K562 (cell line): Measurements from ENCODE around the gene RHOV. TPM values are rescaled to one million over a fixed set of nuclear protein-coding genes. Genes with fewer than 3 reads are reported as not detected.

Source experiments
- BHLHE40 ChIP-seq: IDR thresholded peaks from 2 replicates; pipeline ENCODE4 v1.6.1; 2011; ENCODE audit warnings: low read length, improper control_type of control experiment
- CC2D1A ChIP-seq: fragments of 450-650 bp; IDR thresholded peaks from 2 replicates; pipeline ENCODE4 v1.6.1; 2017; ENCODE audit warnings: mild to moderate bottlenecking
- CSDE1 ChIP-seq, 2 experiments: fragments of 450-650 bp; IDR thresholded peaks; 2 replicates each; pipeline ENCODE4 v1.6.1; 2016; ENCODE audit warnings: mild to moderate bottlenecking in 1 of 2
- GATAD2A ChIP-seq: fragments of 450-650 bp; IDR thresholded peaks from 2 replicates; pipeline ENCODE4 v1.6.1; 2017
- KAT2B ChIP-seq: IDR thresholded peaks from one replicate; pipeline ENCODE4 v1.6.1; 2012; ENCODE audit warnings: low read depth, mild to moderate bottlenecking, control low read depth, inconsistent platforms, low read length, moderate library complexity
- NFYB ChIP-seq: IDR thresholded peaks from 2 replicates; pipeline ENCODE4 v1.6.1; 2011; ENCODE audit warnings: mild to moderate bottlenecking, moderate library complexity; ENCODE audit not compliant: insufficient read length; ENCODE audit errors: extremely low read depth
- RB1 ChIP-seq: fragments of 450-650 bp; IDR thresholded peaks from 2 replicates; pipeline ENCODE4 v1.6.1; 2017; ENCODE audit warnings: low read depth, mild to moderate bottlenecking
- SAFB2 ChIP-seq: fragments of 200-400 bp; formaldehyde crosslinking; IDR thresholded peaks from 2 replicates; pipeline ENCODE4 v1.6.1; 2018; ENCODE audit warnings: borderline replicate concordance, low read length, low read depth, moderate library complexity; ENCODE audit not compliant: severe bottlenecking
- ZNF282 ChIP-seq: sonication (generic); formaldehyde crosslinking; IDR thresholded peaks from 2 replicates; pipeline ENCODE4 v1.8.1; 2023; ENCODE audit warnings: missing genetic modification reagents
- ZNF316 ChIP-seq: fragments of 450-650 bp; IDR thresholded peaks from 2 replicates; pipeline ENCODE4 v1.6.1; 2016
- polyA plus RNA-seq, 8 experiments: library from polyadenylated mRNA; depleted of rRNA in 4 of 8; stranded (reverse) in 5 of 8; unstranded in 3 of 8; fragments of >200 nt; fragmentation: Nextera tagmentation in 2 of 8; fragmentation: Illumina TruSeq in 1 of 8; extraction: Ambion mirVana in 2 of 8; extraction: Trizol in 1 of 8; gene quantifications; 2 replicates each; pipeline versions ENCODE4 v1.2.1 to v1.2.3, GENCODE V29; 2011 to 2014; ENCODE audit warnings: inconsistent platforms in 1 of 8, missing spikeins in 1 of 8
- total RNA-seq, 7 experiments: library from RNA; depleted of rRNA in 6 of 7; stranded (reverse); fragments of >200 nt in 6 of 7; fragmentation: Illumina TruSeq in 2 of 7; extraction: Trizol in 2 of 7; gene quantifications; 2 replicates each; pipeline versions ENCODE4 v1.2.1 to v1.2.3, GENCODE V29; 2011 to 2021; ENCODE audit warnings: low replicate concordance in 1 of 7
- TF ChIP-seq, protein P1 (sequence below), 2 experiments: IDR thresholded peaks; 2 replicates each; pipeline ENCODE4 v1.6.1; 2011; ENCODE audit warnings: borderline replicate concordance in 1 of 2, control low read depth in 1 of 2, low read depth in 1 of 2, low read length in 1 of 2, mild to moderate bottlenecking in 1 of 2, mixed read lengths in 1 of 2, moderate library complexity in 1 of 2; ENCODE audit not compliant: insufficient read depth in 1 of 2, insufficient read length in 1 of 2, poor library complexity in 1 of 2, severe bottlenecking in 1 of 2; ENCODE audit errors: extremely low read depth in 1 of 2
- TF ChIP-seq, protein P2 (sequence below): sonication (generic); formaldehyde crosslinking; IDR thresholded peaks from 2 replicates; pipeline ENCODE4 v1.8.0; 2022; ENCODE audit warnings: missing genetic modification reagents, mild to moderate bottlenecking, moderate library complexity, borderline replicate concordance
- TF ChIP-seq, protein P3 (sequence below): fragments of 250-450 bp; sonication (Bioruptor Pico); IDR thresholded peaks from 2 replicates; pipeline ENCODE4 v1.5.0; 2021; ENCODE audit warnings: mild to moderate bottlenecking, borderline replicate concordance
- TF ChIP-seq, protein P4 (sequence below): fragments of 450-650 bp; IDR thresholded peaks from 2 replicates; pipeline ENCODE4 v1.6.1; 2016; ENCODE audit warnings: low read depth

RHOV gene
- total and polyA plus RNA-seq, 9 of the 15 experiments (the other 6 are each of a cell fraction or from before 2014, with no cell fraction given), result 0.08 to 2.0 (median 1.1) TPM

DNA sequence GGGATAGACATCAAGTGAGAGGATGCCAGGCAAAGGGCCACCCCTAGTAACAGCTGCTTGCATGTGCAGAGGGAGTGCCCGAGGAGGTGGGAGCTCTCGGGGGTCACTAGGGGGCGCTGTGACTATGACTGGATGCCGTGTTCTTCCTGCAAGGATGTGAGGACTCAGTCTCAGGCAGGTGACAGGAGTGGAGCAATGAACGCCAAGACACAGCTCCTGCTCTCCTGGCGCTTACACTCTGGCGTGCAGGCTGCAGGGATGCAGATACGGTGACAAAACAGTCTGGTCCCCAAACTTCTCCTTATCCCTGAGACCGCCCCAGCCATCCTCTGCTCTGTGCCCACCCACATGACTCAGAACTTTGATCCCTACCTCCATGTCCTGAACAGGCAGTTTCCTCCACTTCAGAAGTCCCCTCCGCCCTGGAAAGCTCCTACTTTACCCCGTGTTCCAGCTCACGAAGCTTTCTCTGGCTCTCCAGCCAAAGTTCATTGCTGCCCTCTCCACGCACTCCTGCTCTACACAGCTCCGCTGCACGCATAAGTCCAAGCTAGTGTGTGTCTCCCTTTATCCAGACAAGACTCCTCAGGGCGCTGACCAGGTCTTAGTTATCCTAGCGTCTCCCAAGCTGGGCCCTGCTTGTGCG is 14.7 kb downstream of the RHOV start (continued):
- TF ChIP-seq CC2D1A (0 out of 2 replicates have a peak, but pooled peaks have one; percentile 20), CSDE1 (IDR thresholded peaks at IDR 0.05) (no peak), ZNF282 (CRISPR knock-in tag) (0 out of 2 replicates have a peak, but pooled peaks have one; percentile 45), ZNF316 (peak; percentile 54; the same call in 1 of the 2 replicates), GATAD2A (0 out of 2 replicates have a peak, but pooled peaks have one; percentile 40), NFYB (no peak), SAFB2 (no peak), BHLHE40 (peak; percentile 73), KAT2B (no peak), RB1 (peak; percentile 71; the same call in 1 of the 2 replicates)
- TF ChIP-seq, protein P1, sequence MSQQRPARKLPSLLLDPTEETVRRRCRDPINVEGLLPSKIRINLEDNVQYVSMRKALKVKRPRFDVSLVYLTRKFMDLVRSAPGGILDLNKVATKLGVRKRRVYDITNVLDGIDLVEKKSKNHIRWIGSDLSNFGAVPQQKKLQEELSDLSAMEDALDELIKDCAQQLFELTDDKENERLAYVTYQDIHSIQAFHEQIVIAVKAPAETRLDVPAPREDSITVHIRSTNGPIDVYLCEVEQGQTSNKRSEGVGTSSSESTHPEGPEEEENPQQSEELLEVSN (IDR thresholded peaks at IDR 0.05; ENCODE audit: borderline replicate concordance in 1 of 2, extremely low read depth in 1 of 2, insufficient read depth in 1 of 2, insufficient read length in 1 of 2, low read depth in 1 of 2, low read length in 1 of 2, poor library complexity in 1 of 2, severe bottlenecking in 1 of 2), result peak; percentile 17 to 67
- TF ChIP-seq, protein P2, sequence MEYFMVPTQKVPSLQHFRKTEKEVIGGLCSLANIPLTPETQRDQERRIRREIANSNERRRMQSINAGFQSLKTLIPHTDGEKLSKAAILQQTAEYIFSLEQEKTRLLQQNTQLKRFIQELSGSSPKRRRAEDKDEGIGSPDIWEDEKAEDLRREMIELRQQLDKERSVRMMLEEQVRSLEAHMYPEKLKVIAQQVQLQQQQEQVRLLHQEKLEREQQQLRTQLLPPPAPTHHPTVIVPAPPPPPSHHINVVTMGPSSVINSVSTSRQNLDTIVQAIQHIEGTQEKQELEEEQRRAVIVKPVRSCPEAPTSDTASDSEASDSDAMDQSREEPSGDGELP (CRISPR knock-in tag), result peak; percentile 89
- TF ChIP-seq, protein P3, sequence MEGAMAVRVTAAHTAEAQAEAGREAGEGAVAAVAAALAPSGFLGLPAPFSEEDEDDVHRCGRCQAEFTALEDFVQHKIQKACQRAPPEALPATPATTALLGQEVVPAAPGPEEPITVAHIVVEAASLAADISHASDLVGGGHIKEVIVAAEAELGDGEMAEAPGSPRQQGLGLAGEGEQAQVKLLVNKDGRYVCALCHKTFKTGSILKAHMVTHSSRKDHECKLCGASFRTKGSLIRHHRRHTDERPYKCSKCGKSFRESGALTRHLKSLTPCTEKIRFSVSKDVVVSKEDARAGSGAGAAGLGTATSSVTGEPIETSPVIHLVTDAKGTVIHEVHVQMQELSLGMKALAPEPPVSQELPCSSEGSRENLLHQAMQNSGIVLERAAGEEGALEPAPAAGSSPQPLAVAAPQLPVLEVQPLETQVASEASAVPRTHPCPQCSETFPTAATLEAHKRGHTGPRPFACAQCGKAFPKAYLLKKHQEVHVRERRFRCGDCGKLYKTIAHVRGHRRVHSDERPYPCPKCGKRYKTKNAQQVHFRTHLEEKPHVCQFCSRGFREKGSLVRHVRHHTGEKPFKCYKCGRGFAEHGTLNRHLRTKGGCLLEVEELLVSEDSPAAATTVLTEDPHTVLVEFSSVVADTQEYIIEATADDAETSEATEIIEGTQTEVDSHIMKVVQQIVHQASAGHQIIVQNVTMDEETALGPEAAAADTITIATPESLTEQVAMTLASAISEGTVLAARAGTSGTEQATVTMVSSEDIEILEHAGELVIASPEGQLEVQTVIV (CRISPR knock-in tag), result no peak
- TF ChIP-seq, protein P4, sequence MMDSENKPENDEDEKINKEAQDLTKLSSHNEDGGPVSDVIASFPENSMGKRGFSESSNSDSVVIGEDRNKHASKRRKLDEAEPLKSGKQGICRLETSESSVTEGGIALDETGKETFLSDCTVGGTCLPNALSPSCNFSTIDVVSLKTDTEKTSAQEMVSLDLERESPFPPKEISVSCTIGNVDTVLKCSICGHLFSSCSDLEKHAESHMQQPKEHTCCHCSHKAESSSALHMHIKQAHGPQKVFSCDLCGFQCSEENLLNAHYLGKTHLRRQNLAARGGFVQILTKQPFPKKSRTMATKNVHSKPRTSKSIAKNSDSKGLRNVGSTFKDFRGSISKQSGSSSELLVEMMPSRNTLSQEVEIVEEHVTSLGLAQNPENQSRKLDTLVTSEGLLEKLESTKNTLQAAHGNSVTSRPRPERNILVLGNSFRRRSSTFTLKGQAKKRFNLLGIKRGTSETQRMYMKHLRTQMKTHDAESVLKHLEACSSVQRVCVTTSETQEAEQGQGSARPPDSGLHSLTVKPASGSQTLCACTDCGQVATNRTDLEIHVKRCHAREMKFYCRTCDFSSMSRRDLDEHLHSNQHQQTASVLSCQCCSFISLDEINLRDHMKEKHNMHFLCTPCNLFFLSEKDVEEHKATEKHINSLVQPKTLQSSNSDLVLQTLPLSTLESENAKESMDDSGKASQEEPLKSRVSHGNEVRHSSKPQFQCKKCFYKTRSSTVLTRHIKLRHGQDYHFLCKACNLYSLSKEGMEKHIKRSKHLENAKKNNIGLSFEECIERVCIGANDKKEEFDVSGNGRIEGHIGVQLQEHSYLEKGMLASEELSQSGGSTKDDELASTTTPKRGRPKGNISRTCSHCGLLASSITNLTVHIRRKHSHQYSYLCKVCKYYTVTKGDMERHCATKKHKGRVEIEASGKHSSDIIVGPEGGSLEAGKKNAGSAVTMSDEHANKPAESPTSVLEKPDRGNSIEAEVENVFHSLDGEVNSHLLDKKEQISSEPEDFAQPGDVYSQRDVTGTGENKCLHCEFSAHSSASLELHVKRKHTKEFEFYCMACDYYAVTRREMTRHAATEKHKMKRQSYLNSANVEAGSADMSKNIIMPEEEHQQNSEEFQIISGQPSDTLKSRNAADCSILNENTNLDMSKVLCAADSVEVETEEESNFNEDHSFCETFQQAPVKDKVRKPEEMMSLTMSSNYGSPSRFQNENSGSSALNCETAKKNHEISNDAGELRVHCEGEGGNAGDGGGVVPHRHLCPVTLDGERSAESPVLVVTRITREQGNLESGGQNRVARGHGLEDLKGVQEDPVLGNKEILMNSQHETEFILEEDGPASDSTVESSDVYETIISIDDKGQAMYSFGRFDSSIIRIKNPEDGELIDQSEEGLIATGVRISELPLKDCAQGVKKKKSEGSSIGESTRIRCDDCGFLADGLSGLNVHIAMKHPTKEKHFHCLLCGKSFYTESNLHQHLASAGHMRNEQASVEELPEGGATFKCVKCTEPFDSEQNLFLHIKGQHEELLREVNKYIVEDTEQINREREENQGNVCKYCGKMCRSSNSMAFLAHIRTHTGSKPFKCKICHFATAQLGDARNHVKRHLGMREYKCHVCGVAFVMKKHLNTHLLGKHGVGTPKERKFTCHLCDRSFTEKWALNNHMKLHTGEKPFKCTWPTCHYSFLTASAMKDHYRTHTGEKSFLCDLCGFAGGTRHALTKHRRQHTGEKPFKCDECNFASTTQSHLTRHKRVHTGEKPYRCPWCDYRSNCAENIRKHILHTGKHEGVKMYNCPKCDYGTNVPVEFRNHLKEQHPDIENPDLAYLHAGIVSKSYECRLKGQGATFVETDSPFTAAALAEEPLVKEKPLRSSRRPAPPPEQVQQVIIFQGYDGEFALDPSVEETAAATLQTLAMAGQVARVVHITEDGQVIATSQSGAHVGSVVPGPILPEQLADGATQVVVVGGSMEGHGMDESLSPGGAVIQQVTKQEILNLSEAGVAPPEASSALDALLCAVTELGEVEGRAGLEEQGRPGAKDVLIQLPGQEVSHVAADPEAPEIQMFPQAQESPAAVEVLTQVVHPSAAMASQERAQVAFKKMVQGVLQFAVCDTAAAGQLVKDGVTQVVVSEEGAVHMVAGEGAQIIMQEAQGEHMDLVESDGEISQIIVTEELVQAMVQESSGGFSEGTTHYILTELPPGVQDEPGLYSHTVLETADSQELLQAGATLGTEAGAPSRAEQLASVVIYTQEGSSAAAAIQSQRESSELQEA, result no peak
